Spleen (tissue), 11 donors: ENCODE data around the gene ZNF512B. TPM values are rescaled to one million over a fixed set of nuclear protein-coding genes. Genes with fewer than 3 reads are reported as not detected.

Experiments
- DNase-seq: peaks from one replicate; pipeline ENCODE4 v3.0.0-alpha.2; 2020
- H3K27ac ChIP-seq, 8 donors: fragments of 200-600 bp; sonication (generic) in 7 of 8; 1 replicate in 4 of 8; 2 replicates in 4 of 8; pipeline versions ENCODE4 v1.5.0 to v1.8.0; 2016 to 2021; ENCODE audit warnings: inconsistent platforms in 4 of 8, mild to moderate bottlenecking in 4 of 8, moderate library complexity in 1 of 8
- H3K27me3 ChIP-seq, 7 donors: fragments of 200-600 bp; sonication (generic) in 6 of 7; replicated peaks in 1 of 7; 1 replicate in 4 of 7; 2 replicates in 3 of 7; pipeline versions ENCODE4 v1.5.0 to v1.8.0; 2016 to 2021; ENCODE audit warnings: inconsistent platforms in 3 of 7, mild to moderate bottlenecking in 1 of 7
- H3K36me3 ChIP-seq, 6 donors: fragments of 200-600 bp; sonication (generic) in 5 of 6; 1 replicate in 4 of 6; 2 replicates in 2 of 6; pipeline versions ENCODE4 v1.5.0 to v1.8.0; 2016 to 2021; ENCODE audit warnings: inconsistent platforms in 2 of 6
- H3K4me1 ChIP-seq, 6 donors: fragments of 200-600 bp; sonication (generic) in 5 of 6; 1 replicate in 3 of 6; 2 replicates in 3 of 6; pipeline versions ENCODE4 v1.5.0 to v1.8.0; 2016 to 2021; ENCODE audit warnings: inconsistent platforms in 3 of 6
- H3K4me3 ChIP-seq, 8 donors: fragments of 200-600 bp; sonication (generic) in 7 of 8; 1 replicate in 4 of 8; 2 replicates in 4 of 8; pipeline versions ENCODE4 v1.5.0 to v1.8.0; 2016 to 2021; ENCODE audit warnings: inconsistent platforms in 4 of 8, mild to moderate bottlenecking in 4 of 8, moderate library complexity in 2 of 8
- H3K9me3 ChIP-seq, 8 donors: fragments of 200-600 bp; sonication (generic) in 7 of 8; 1 replicate in 4 of 8; 2 replicates in 4 of 8; pipeline versions ENCODE4 v1.5.0 to v1.8.0; 2016 to 2021; ENCODE audit warnings: inconsistent platforms in 4 of 8
- POLR2A ChIP-seq, 3 donors: fragments of 450-650 bp; IDR thresholded peaks; one replicate each; pipeline ENCODE4 v1.5.1; 2017; ENCODE audit warnings: antibody characterized with exemption in 3 of 3, mild to moderate bottlenecking in 1 of 3
- POLR2AphosphoS5 ChIP-seq, 3 donors: sonication (generic); formaldehyde crosslinking; IDR thresholded peaks; one replicate each; pipeline ENCODE4 v1.5.1; 2017; ENCODE audit warnings: antibody characterized with exemption in 3 of 3
- WGBS, 5 donors: extraction: QIAGEN DNeasy Blood & Tissue Kit in 3 of 5; methylation state at CpG; one replicate each; pipeline versions ENCODE4 v1.1.5 to v1.1.7; 2013 to 2018; 5-methylcytosine and 5-hydroxymethylcytosine counted together
- intact Hi-C: fragments of 100-400 bp; cut with DNase I; formaldehyde crosslinking; loops from one replicate; pipeline ENCODE4 v1.15.0; 2023; ENCODE audit warnings: low total_unique reads
- polyA plus RNA-seq, 3 donors: library from polyadenylated mRNA; stranded (reverse); fragments of 200-250 nt; gene quantifications; one replicate each; pipeline ENCODE4 v1.2.1, GENCODE V29; 2013
- total RNA-seq, 7 donors: library from RNA; depleted of rRNA in 3 of 7; stranded (reverse); fragments of >200 nt in 3 of 7; fragmentation: NEBNext Ultra II Directional in 4 of 7; extraction: Animal tissue kit (Norgen Biotek cat#: 25700) in 4 of 7; gene quantifications; one replicate each; pipeline versions ENCODE4 v1.1.0 to v1.2.1, GENCODE V29; 2016 to 2021
- TF ChIP-seq, protein P1 (sequence below), 11 experiments: fragments of 200-600 bp in 7 of 11; fragments of 450-650 bp in 4 of 11; sonication (generic) in 4 of 11; IDR thresholded peaks in 8 of 11; conservative IDR thresholded peaks in 3 of 11; 1 replicate in 7 of 11; 2 replicates in 4 of 11; pipeline versions ENCODE4 v1.4.0 to v1.8.0; 2016 to 2021; ENCODE audit warnings: antibody characterized with exemption in 11 of 11, inconsistent platforms in 4 of 11, mild to moderate bottlenecking in 1 of 11
- donor health status: healthy with polysubstance abuse.
- donor health status: DM: no; HTN: no; CAD: no; lungs with moderate emphysema.
- donor health status: DM: no; HTN: no; CAD: no.
- donor health status: Bipolar disorder and iron deficiency.
- donor health status: healthy.
- donor health status: DM: no; HTN: no; CAD: no.
- donor health status: DM: yes; HTN: yes; CAD: no.

Gene ZNF512B
- total and polyA plus RNA-seq, 10 donors: 3.4 to 21.8 (median 12.4) TPM

- WGBS, 5 donors: 91 to 95% (median 95%) methylated on average over 9 to 23 of the region's 23 CpGs
- Histone ChIP-seq H3K27me3 (no peaks in the 10 kb centered on the region), H3K27ac (peak overlapping the region in 2 of 8 donors; percentile 87 to 92), H3K4me3 (no peak overlapping the region), H3K36me3 (peaks cover 0 to 93% (median 69%) of the 10 kb centered on the region in 6 donors), H3K9me3 (no peaks in the 10 kb centered on the region), H3K4me1 (peaks cover 0 to 63% (median 31%) of the 10 kb centered on the region in 6 donors)
- TF ChIP-seq, protein P1, sequence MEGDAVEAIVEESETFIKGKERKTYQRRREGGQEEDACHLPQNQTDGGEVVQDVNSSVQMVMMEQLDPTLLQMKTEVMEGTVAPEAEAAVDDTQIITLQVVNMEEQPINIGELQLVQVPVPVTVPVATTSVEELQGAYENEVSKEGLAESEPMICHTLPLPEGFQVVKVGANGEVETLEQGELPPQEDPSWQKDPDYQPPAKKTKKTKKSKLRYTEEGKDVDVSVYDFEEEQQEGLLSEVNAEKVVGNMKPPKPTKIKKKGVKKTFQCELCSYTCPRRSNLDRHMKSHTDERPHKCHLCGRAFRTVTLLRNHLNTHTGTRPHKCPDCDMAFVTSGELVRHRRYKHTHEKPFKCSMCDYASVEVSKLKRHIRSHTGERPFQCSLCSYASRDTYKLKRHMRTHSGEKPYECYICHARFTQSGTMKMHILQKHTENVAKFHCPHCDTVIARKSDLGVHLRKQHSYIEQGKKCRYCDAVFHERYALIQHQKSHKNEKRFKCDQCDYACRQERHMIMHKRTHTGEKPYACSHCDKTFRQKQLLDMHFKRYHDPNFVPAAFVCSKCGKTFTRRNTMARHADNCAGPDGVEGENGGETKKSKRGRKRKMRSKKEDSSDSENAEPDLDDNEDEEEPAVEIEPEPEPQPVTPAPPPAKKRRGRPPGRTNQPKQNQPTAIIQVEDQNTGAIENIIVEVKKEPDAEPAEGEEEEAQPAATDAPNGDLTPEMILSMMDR (IDR thresholded peaks at IDR 0.05 in 8 of 11, conservative IDR thresholded peaks at IDR 0.05 in 3 of 11): no peak
- TF ChIP-seq POLR2AphosphoS5 (IDR thresholded peaks at IDR 0.05) (peak; percentile 54 to 76 (median 55)), POLR2A (IDR thresholded peaks at IDR 0.05) (no peak)
- intact Hi-C loops: no loop called here
- DNase-seq: no peak
Measured at GRCh38 chr20:63940071-63940471, 29.7 kb downstream of the ZNF512B start.

DNA sequence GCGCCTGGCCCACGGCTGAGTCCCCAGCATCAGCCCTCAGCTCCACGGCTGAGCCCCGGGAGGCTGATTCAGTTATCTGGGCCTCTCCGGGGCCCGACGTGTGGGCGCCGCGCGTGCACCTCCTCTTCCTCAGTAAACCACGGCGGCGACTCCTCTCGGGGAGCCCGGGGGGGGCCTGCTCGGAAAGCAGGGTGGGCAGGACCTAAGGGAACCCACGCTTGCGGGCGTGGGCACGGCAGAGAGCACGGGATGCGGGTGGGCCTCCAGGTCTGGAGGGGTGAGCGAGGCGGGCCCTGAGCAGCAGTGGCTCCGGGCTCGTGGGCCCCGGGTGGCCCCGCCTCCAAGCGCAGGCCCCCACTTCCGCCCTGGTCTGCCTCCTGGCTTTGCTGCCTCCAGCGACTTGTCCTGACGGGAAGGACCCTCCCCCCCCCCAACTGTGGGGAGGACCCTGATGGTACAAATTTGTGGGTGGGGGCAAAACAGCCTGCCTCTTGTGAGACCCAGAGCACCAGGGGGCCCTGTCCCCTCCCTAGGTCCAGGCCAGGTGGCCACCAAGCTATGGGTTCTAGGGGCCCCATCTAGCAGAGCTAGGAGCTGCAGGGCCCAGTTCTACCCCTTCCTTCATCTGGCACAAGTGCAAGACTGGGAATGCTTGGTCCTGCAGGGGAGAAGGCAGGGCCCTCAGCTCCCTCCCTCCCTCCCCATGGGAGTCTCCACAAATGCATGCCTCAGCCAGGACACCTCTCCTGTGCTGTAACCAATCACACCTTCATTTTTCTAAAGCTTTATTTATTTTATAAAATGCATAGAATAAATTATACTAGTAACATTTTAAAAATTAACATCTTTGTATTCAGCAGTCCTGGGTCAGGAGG lies 30.4 kb downstream of the ZNF512B start:
- 66 to 77% (median 67%) methylated on average over 15 to 33 of the region's 33 CpGs for WGBS, 5 donors
- Histone ChIP-seq H3K4me1 (peaks cover 0 to 68% (median 31%) of the 10 kb centered on the region in 6 donors), H3K27me3 (no peaks in the 10 kb centered on the region), H3K9me3 (no peaks in the 10 kb centered on the region), H3K36me3 (peaks cover 0 to 93% (median 69%) of the 10 kb centered on the region in 6 donors), H3K4me3 (no peak overlapping the region), H3K27ac (peak overlapping the region in 4 of 8 donors; percentile 20 to 92 (median 24))
- DNase-seq: peak; percentile 80
- intact Hi-C loops: no loop called here
- TF ChIP-seq POLR2AphosphoS5 (IDR thresholded peaks at IDR 0.05) (peak; percentile 7 to 75 (median 13)), POLR2A (IDR thresholded peaks at IDR 0.05) (no peak)

- Histone ChIP-seq H3K4me3 (no peak overlapping the region), H3K4me1 (peaks cover 0 to 54% (median 23%) of the 10 kb centered on the region in 6 donors), H3K27ac (no peak overlapping the region), H3K36me3 (peaks cover 0 to 93% (median 65%) of the 10 kb centered on the region in 6 donors), H3K27me3 (no peaks in the 10 kb centered on the region), H3K9me3 (no peaks in the 10 kb centered on the region)
- TF ChIP-seq POLR2A (IDR thresholded peaks at IDR 0.05) (no peak), POLR2AphosphoS5 (IDR thresholded peaks at IDR 0.05) (no peak)
- TF ChIP-seq, protein P1 (IDR thresholded peaks at IDR 0.05 in 8 of 11, conservative IDR thresholded peaks at IDR 0.05 in 3 of 11): no peak
- intact Hi-C loops: no loop called here
- no peak for DNase-seq
- WGBS, 5 donors: 87 to 94% (median 91%) methylated on average over 14 of the region's 14 CpGs
Measured at GRCh38 chr20:63937596-63937995, 32.1 kb downstream of the ZNF512B start.

GRCh38 chr20:63935447-63935846 lies 34.3 kb downstream of the ZNF512B start:
- DNase-seq: no peak
- intact Hi-C loops: no loop called here
- peaks cover 3 to 100% (median 76%) of the 10 kb centered on the region in 6 donors for H3K36me3 ChIP-seq
- H3K27ac ChIP-seq: no peak overlapping the region
- no peaks in the 10 kb centered on the region for H3K27me3 ChIP-seq
- peaks cover 0 to 35% (median 8%) of the 10 kb centered on the region in 6 donors for H3K4me1 ChIP-seq
- no peaks in the 10 kb centered on the region for H3K9me3 ChIP-seq
- TF ChIP-seq POLR2A (IDR thresholded peaks at IDR 0.05) (no peak), POLR2AphosphoS5 (IDR thresholded peaks at IDR 0.05) (no peak)
- TF ChIP-seq, protein P1 (IDR thresholded peaks at IDR 0.05 in 8 of 11, conservative IDR thresholded peaks at IDR 0.05 in 3 of 11): no peak
- H3K4me3 ChIP-seq: no peak overlapping the region
- 91 to 99% (median 96%) methylated on average over 6 to 9 of the region's 9 CpGs for WGBS, 5 donors
